ENCODE measurements around the gene ZFP3.
"Not testable (repeated sequence)": the region's sequence is repeated elsewhere in the genome, so short reads cannot be mapped to it uniquely, and the experiment has no call there.

The ZFP3 gene

GRCh38 chr17:5124896-5125295 lies 46.6 kb downstream of the ZFP3 start:
- not testable (repeated sequence) for DNase-seq (ENCODE audit: low read depth in 3 of 3)

- DNase-seq (ENCODE audit: low read depth in 3 of 3) = no peak
These were observed 48.6 kb downstream of the ZFP3 start for GRCh38 chr17:5126719-5127488.

- no peak for DNase-seq (ENCODE audit: low read depth in 3 of 3)
These were observed 49.6 kb downstream of the ZFP3 start for GRCh38 chr17:5127910-5128309.

- DNase-seq (ENCODE audit: low read depth in 3 of 3) = not testable (repeated sequence)
These were observed 50.1 kb downstream of the ZFP3 start for GRCh38 chr17:5128387-5128786.

- DNase-seq (ENCODE audit: low read depth in 3 of 3) = no peak
These were observed 50.8 kb downstream of the ZFP3 start for GRCh38 chr17:5128905-5129535.

- DNase-seq (ENCODE audit: low read depth in 3 of 3) = not testable (repeated sequence)
These were observed 51.5 kb downstream of the ZFP3 start for GRCh38 chr17:5129770-5130169.

- DNase-seq (ENCODE audit: low read depth in 3 of 3) = not testable (repeated sequence)
These were observed 52.0 kb downstream of the ZFP3 start for GRCh38 chr17:5130261-5130660.

GRCh38 chr17:5130687-5131086 lies 52.4 kb downstream of the ZFP3 start:
- DNase-seq (ENCODE audit: low read depth in 3 of 3) = not testable (repeated sequence)

GRCh38 chr17:5131146-5131715 lies 53.0 kb downstream of the ZFP3 start:
- no peak for DNase-seq (ENCODE audit: low read depth in 3 of 3)

- not testable (repeated sequence) for DNase-seq (ENCODE audit: low read depth in 3 of 3)
These were observed 53.7 kb downstream of the ZFP3 start for GRCh38 chr17:5131799-5132502.

GRCh38 chr17:5132503-5133225 lies 54.4 kb downstream of the ZFP3 start:
- not testable (repeated sequence) for DNase-seq (ENCODE audit: low read depth in 3 of 3)

- no peak for DNase-seq (ENCODE audit: low read depth in 3 of 3)
These were observed 55.0 kb downstream of the ZFP3 start for GRCh38 chr17:5133311-5133710.

- DNase-seq (ENCODE audit: low read depth in 3 of 3) = not testable (repeated sequence)
These were observed 55.7 kb downstream of the ZFP3 start for GRCh38 chr17:5133961-5134360.

- DNase-seq (ENCODE audit: low read depth in 3 of 3) = not testable (repeated sequence)
These were observed 56.3 kb downstream of the ZFP3 start for GRCh38 chr17:5134571-5134970.

- DNase-seq (ENCODE audit: low read depth in 3 of 3) = not testable (repeated sequence)
These were observed 57.0 kb downstream of the ZFP3 start for GRCh38 chr17:5135131-5135712.

- DNase-seq (ENCODE audit: low read depth in 3 of 3) = no peak
These were observed 57.7 kb downstream of the ZFP3 start for GRCh38 chr17:5135726-5136579.

- DNase-seq (ENCODE audit: low read depth in 3 of 3) = not testable (repeated sequence)
These were observed 58.5 kb downstream of the ZFP3 start for GRCh38 chr17:5136580-5137412.

GRCh38 chr17:5137511-5138197 lies 59.4 kb downstream of the ZFP3 start:
- not testable (repeated sequence) for DNase-seq (ENCODE audit: low read depth in 3 of 3)

GRCh38 chr17:5138198-5138544 lies 59.9 kb downstream of the ZFP3 start:
- DNase-seq (ENCODE audit: low read depth in 3 of 3) = not testable (repeated sequence)
